HG02884 (cell line): ENCODE data around the gene TMEM179.
"Not testable (repeated sequence)": the region's sequence is repeated elsewhere in the genome, so short reads cannot be mapped to it uniquely, and the experiment has no call there.

Experiments
- ATAC-seq: cut with Tn5 transposase; IDR thresholded peaks from one replicate; pipeline ENCODE4 v1.9.1; 2021; ENCODE audit warnings: mild to moderate bottlenecking, moderate library complexity; ENCODE audit not compliant: unreplicated experiment

Gene TMEM179

GRCh38 chr14:104588066-104588857, 16.3 kb downstream of the TMEM179 start:
- ATAC-seq, result no peak

- ATAC-seq, result no peak
Observed at GRCh38 chr14:104587641-104588040, 16.9 kb downstream of the TMEM179 start.

GRCh38 chr14:104586832-104587620, 17.5 kb downstream of the TMEM179 start:
- ATAC-seq, result no peak

- ATAC-seq, result no peak
Observed at GRCh38 chr14:104585966-104586697, 18.4 kb downstream of the TMEM179 start.

- ATAC-seq, result no peak
Observed at GRCh38 chr14:104584557-104584956, 20.0 kb downstream of the TMEM179 start.

- no peak for ATAC-seq
Observed at GRCh38 chr14:104583424-104584306, 20.9 kb downstream of the TMEM179 start.

- ATAC-seq, result no peak
Observed at GRCh38 chr14:104582662-104583061, 21.9 kb downstream of the TMEM179 start.

- ATAC-seq, result no peak
Observed at GRCh38 chr14:104582005-104582404, 22.6 kb downstream of the TMEM179 start.

- ATAC-seq, result no peak
Observed at GRCh38 chr14:104581521-104581920, 23.1 kb downstream of the TMEM179 start.

GRCh38 chr14:104580961-104581360, 23.6 kb downstream of the TMEM179 start:
- ATAC-seq, result no peak

GRCh38 chr14:104579939-104580338, 24.6 kb downstream of the TMEM179 start:
- ATAC-seq, result not testable (repeated sequence)

GRCh38 chr14:104579507-104579906, 25.1 kb downstream of the TMEM179 start, which contains the start of gene C14orf180:
Gene C14orf180 (plus strand): TSS chr14:104579764. CDS start chr14:104586431, 6,667 bp downstream.
- no peak for ATAC-seq

- no peak for ATAC-seq
Observed at GRCh38 chr14:104578321-104578720, 26.3 kb downstream of the TMEM179 start.

GRCh38 chr14:104577847-104578301, 26.7 kb downstream of the TMEM179 start:
- ATAC-seq, result no peak

- ATAC-seq, result no peak
Observed at GRCh38 chr14:104577426-104577825, 27.1 kb downstream of the TMEM179 start.

GRCh38 chr14:104576970-104577332, 27.6 kb downstream of the TMEM179 start:
- no peak for ATAC-seq

GRCh38 chr14:104576232-104576969, 28.2 kb downstream of the TMEM179 start:
- ATAC-seq, result no peak

GRCh38 chr14:104574978-104575583, 29.5 kb downstream of the TMEM179 start:
- ATAC-seq, result no peak

GRCh38 chr14:104574536-104574935, 30.0 kb downstream of the TMEM179 start:
- ATAC-seq, result no peak
